K562 (cell line): ENCODE data around the gene MAN1A1. TPM values are rescaled to one million over a fixed set of nuclear protein-coding genes. Genes with fewer than 3 reads are reported as not detected.

Source experiments
- ATAC-seq: fragments of 200-7000 bp; cut with Tn5 transposase; 3 replicates; pipeline ENCODE4 v1.9.1; 2020; ENCODE audit warnings: moderate library complexity
- BruUV-seq: library from RNA; stranded (reverse); fragments of 400-500 nt; replicated peaks from 2 replicates; lab custom pipeline; 2021; lab: Mats Ljungman, UMichigan
- CTCF ChIA-PET: fragments of 300-600 bp; formaldehyde crosslinking; extraction: SDS; loops from one replicate; lab custom pipeline; 2021; ENCODE audit warnings: low intra/inter-chr PET ratio; lab: Yijun Ruan, JAX
- POLR2A ChIA-PET: fragments of 300-600, 350-650 bp; sonication (Branson Sonifier 250); formaldehyde crosslinking; extraction: SDS; loops from one replicate; lab custom pipeline; 2021; ENCODE audit warnings: antibody characterized with exemption, inconsistent platforms; lab: Yijun Ruan, JAX
- DNase-seq, 4 experiments: peaks; one replicate each; pipeline versions ENCODE4 v3.0.0 to v3.0.0-alpha.2; 2011 to 2018; ENCODE audit warnings: low spot score in 3 of 4, mixed read lengths in 3 of 4; ENCODE audit errors: extremely low read depth in 1 of 4
- FAIRE-seq: peaks from 2 replicates; lab custom pipeline; 2011; peaks lifted over from hg19 to GRCh38; lab: Jason Lieb, UNC
- H2AFZ ChIP-seq: 2 replicates; pipeline ENCODE4 v1.6.0; 2011; ENCODE audit warnings: low read depth, low read length, control low read depth, inconsistent platforms
- H3K27ac ChIP-seq: fragments of 200-600 bp; 3 replicates; pipeline ENCODE4 v1.8.0; 2011; ENCODE audit warnings: low read depth, mild to moderate bottlenecking, control low read depth, inconsistent platforms, low read length, moderate library complexity, mixed read lengths; ENCODE audit errors: extremely low read depth
- H3K27me3 ChIP-seq, 2 experiments: fragments of 300-600 bp in 1 of 2; 2 replicates in 1 of 2; 3 replicates in 1 of 2; pipeline versions ENCODE4 v1.6.0 to v1.8.0; 2011; ENCODE audit warnings: inconsistent platforms in 2 of 2, low read length in 2 of 2, mild to moderate bottlenecking in 1 of 2, mixed read lengths in 1 of 2, moderate library complexity in 1 of 2; ENCODE audit not compliant: control insufficient read depth in 2 of 2, insufficient read depth in 2 of 2
- H3K36me3 ChIP-seq: fragments of 300-600 bp; 3 replicates; pipeline ENCODE4 v1.8.0; 2011; ENCODE audit warnings: mild to moderate bottlenecking, low read length, inconsistent platforms; ENCODE audit not compliant: control insufficient read depth, insufficient read depth
- H3K4me1 ChIP-seq, 2 experiments: fragments of 200-600 bp in 1 of 2; replicated peaks in 1 of 2; 2 replicates in 1 of 2; 3 replicates in 1 of 2; pipeline versions ENCODE4 v1.5.1 to v1.8.0; 2011; ENCODE audit warnings: inconsistent platforms in 2 of 2, low read length in 2 of 2, mild to moderate bottlenecking in 1 of 2, mixed read lengths in 1 of 2, moderate library complexity in 1 of 2; ENCODE audit not compliant: control insufficient read depth in 2 of 2, insufficient read depth in 2 of 2
- H3K4me2 ChIP-seq: 2 replicates; pipeline ENCODE4 v1.6.1; 2011; ENCODE audit warnings: low read length, control low read depth, inconsistent platforms, mixed read lengths; ENCODE audit not compliant: insufficient read depth
- H3K4me3 ChIP-seq: fragments of 200-600 bp; sonication (generic), shearing (Covaris generic); 2 replicates; pipeline ENCODE4 v1.5.1; 2016; ENCODE audit warnings: control low read depth, inconsistent platforms
- H3K79me2 ChIP-seq: fragments of 200-600 bp; 3 replicates; pipeline ENCODE4 v1.8.0; 2011; ENCODE audit warnings: low read length, inconsistent platforms; ENCODE audit not compliant: control insufficient read depth, insufficient read depth
- H3K9ac ChIP-seq, 2 experiments: 2 replicates each; pipeline versions ENCODE4 v1.6.0 to v1.6.1; 2011; ENCODE audit warnings: low read depth in 2 of 2, low read length in 2 of 2, control low read depth in 1 of 2, inconsistent platforms in 1 of 2, mild to moderate bottlenecking in 1 of 2, mixed read lengths in 1 of 2; ENCODE audit not compliant: insufficient read depth in 1 of 2
- H3K9me1 ChIP-seq: one replicate; pipeline ENCODE4 v1.6.0; 2011; ENCODE audit warnings: inconsistent platforms, mild to moderate bottlenecking, low read length, moderate library complexity; ENCODE audit not compliant: control insufficient read depth, insufficient read depth
- H3K9me3 ChIP-seq: replicated peaks from 2 replicates; pipeline ENCODE4 v1.5.1; 2011; ENCODE audit warnings: low read depth, low read length, inconsistent platforms; ENCODE audit not compliant: control insufficient read depth, insufficient read depth
- H4K20me1 ChIP-seq: replicated peaks from 2 replicates; pipeline ENCODE4 v1.6.1; 2011; ENCODE audit warnings: low read length, inconsistent platforms, mixed read lengths; ENCODE audit not compliant: control insufficient read depth, insufficient read depth
- CBFA2T3 ChIP-seq: fragments of 450-650 bp; IDR thresholded peaks from 2 replicates; pipeline ENCODE4 v1.6.1; 2017
- CHCHD3 ChIP-seq: fragments of 250-450 bp; sonication (Bioruptor Pico); IDR thresholded peaks from 2 replicates; pipeline ENCODE4 v2.1.2; 2022; ENCODE audit warnings: mild to moderate bottlenecking
- PHB2 ChIP-seq: fragments of 450-650 bp; IDR thresholded peaks from 2 replicates; pipeline ENCODE4 v1.6.1; 2017; ENCODE audit warnings: low read depth
- RB1 ChIP-seq: fragments of 450-650 bp; IDR thresholded peaks from 2 replicates; pipeline ENCODE4 v1.6.1; 2017; ENCODE audit warnings: low read depth, mild to moderate bottlenecking
- ZNF23 ChIP-seq: fragments of 250-450 bp; sonication (Bioruptor Pico); IDR thresholded peaks from 2 replicates; pipeline ENCODE4 v1.4.0; 2020; ENCODE audit warnings: mild to moderate bottlenecking
- WGBS: fragments of 100-300 bp; shearing (Covaris generic); methylation state at CpG from one replicate; pipeline ENCODE4 v1.1.6; 2016; ENCODE audit warnings: low coverage, mixed read lengths; ENCODE audit not compliant: insufficient coverage; ENCODE audit errors: missing lambda C conversion rate; 5-methylcytosine and 5-hydroxymethylcytosine counted together
- in situ Hi-C: fragments of 300-500 bp; cut with MboI; formaldehyde crosslinking; loops from 4 replicates; pipeline ENCODE4 v1.15.0; 2018; ENCODE audit warnings: inconsistent platforms, mixed read lengths
- intact Hi-C: fragments of 100-400 bp; cut with micrococcal nuclease; formaldehyde crosslinking; loops from 2 replicates; pipeline ENCODE4 v1.14.2; 2022
- polyA plus RNA-seq, 8 experiments: library from polyadenylated mRNA; depleted of rRNA in 4 of 8; stranded (reverse) in 5 of 8; unstranded in 3 of 8; fragments of >200 nt; fragmentation: Nextera tagmentation in 2 of 8; fragmentation: Illumina TruSeq in 1 of 8; extraction: Ambion mirVana in 2 of 8; extraction: Trizol in 1 of 8; gene quantifications; 2 replicates each; pipeline versions ENCODE4 v1.2.1 to v1.2.3, GENCODE V29; 2011 to 2014; ENCODE audit warnings: inconsistent platforms in 1 of 8, missing spikeins in 1 of 8
- total RNA-seq, 7 experiments: library from RNA; depleted of rRNA in 6 of 7; stranded (reverse); fragments of >200 nt in 6 of 7; fragmentation: Illumina TruSeq in 2 of 7; extraction: Trizol in 2 of 7; gene quantifications; 2 replicates each; pipeline versions ENCODE4 v1.2.1 to v1.2.3, GENCODE V29; 2011 to 2021; ENCODE audit warnings: low replicate concordance in 1 of 7
- TF ChIP-seq, protein P1 (sequence below): fragments of 250-450 bp; sonication (Bioruptor Pico); IDR thresholded peaks from 2 replicates; pipeline ENCODE4 v1.8.0; 2021; ENCODE audit warnings: borderline replicate concordance, mild to moderate bottlenecking, moderate library complexity; ENCODE audit not compliant: poor library complexity, severe bottlenecking
- TF ChIP-seq, protein P2 (sequence below): fragments of 450-650 bp; IDR thresholded peaks from 2 replicates; pipeline ENCODE4 v1.6.1; 2016; ENCODE audit warnings: borderline replicate concordance

Gene MAN1A1
- total and polyA plus RNA-seq, 9 of the 15 experiments (the other 6 are each of a cell fraction or from before 2014, with no cell fraction given): 24.5 to 78.4 (median 59.7) TPM

DNA sequence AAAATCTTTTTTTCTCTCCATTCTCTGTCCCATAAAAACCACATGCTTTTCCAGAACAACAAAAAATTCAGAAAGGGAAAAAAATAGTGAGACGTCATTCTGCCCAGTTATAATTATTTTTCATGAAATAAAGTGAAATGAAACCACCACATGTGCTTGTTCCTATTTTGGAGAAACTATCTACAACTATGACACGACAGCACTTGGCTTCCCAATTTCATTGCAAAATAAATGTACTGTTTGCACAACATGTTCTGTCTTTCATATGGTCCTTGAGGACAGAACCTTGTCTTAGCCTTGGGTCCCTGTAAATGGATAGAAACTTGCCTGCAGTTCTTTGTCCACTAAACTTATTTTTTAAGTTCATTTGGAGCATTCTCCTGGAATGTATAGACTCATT, 5.6 kb upstream of the MAN1A1 start:
- DNase-seq: no peak
- Histone ChIP-seq H3K27ac (no peak overlapping the region), H3K9me3 (no peaks in the 10 kb centered on the region), H3K79me2 (peaks cover 46% of the 10 kb centered on the region), H4K20me1 (no peaks in the 10 kb centered on the region), H3K4me2 (no peak overlapping the region), H3K9ac (no peak overlapping the region), H3K4me1 (peaks cover 0 to 5% of the 10 kb centered on the region in 2 experiments; a peak in 2 of 5 replicates), H3K4me3 (no peak overlapping the region), H3K27me3 (no peaks in the 10 kb centered on the region), H2AFZ (no peak overlapping the region), H3K9me1 (no peaks in the 10 kb centered on the region), H3K36me3 (no peaks in the 10 kb centered on the region)
- no TSS peak for BruUV-seq
- in situ Hi-C loops (no loop called here), intact Hi-C loops (loop anchor here (10.0 kb wide), 2 partner anchors 120 to 510 kb away; no protein-coding TSS in a partner anchor)
- no peak for ATAC-seq
- TF ChIP-seq PHB2: no peak
- TF ChIP-seq, protein P1, sequence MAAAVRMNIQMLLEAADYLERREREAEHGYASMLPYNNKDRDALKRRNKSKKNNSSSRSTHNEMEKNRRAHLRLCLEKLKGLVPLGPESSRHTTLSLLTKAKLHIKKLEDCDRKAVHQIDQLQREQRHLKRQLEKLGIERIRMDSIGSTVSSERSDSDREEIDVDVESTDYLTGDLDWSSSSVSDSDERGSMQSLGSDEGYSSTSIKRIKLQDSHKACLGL (CRISPR knock-in tag): no peak
- no peak for TF ChIP-seq ZNF23 (CRISPR knock-in tag)
- ChIA-PET POLR2A (no interaction called here), CTCF (no interaction called here)
- WGBS: 65% methylated on average over 2 of the region's 2 CpGs
- FAIRE-seq: no peak

DNA sequence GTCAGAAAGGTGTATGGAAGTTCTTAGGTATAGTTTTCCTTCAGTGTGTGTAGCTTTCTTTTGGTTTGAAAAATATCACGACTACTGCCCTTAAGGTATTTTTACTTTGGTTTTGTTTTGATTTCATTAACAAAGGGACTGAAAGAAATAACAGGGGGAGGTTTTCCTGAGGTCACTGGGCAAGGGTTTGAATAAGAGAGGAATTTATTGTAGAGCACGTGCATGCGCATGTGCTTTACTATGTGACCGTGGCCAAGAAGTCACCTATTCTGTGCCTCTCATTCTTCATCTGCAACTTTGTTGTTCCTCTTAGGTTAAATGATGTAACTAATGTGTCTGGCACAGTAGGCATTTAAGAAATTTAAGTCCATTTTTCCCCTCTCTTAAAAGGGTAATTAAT, 4.1 kb upstream of the MAN1A1 start:
- DNase-seq: no peak
- Histone ChIP-seq H3K4me2 (no peak overlapping the region), H3K4me1 (peaks cover 5 to 12% of the 10 kb centered on the region in 2 experiments; a peak in 2 of 5 replicates), H3K4me3 (no peak overlapping the region), H3K9me1 (no peaks in the 10 kb centered on the region), H4K20me1 (no peaks in the 10 kb centered on the region), H3K27ac (no peak overlapping the region), H3K79me2 (peaks cover 59% of the 10 kb centered on the region), H2AFZ (no peak overlapping the region), H3K9me3 (no peaks in the 10 kb centered on the region), H3K27me3 (no peaks in the 10 kb centered on the region), H3K9ac (no peak overlapping the region), H3K36me3 (no peaks in the 10 kb centered on the region)
- ChIA-PET POLR2A (no interaction called here), CTCF (no interaction called here)
- no peak for ATAC-seq
- BruUV-seq: no TSS peak
- no peak for FAIRE-seq
- intact Hi-C loops: loop anchor here (5.0 to 10.0 kb wide), 6 partner anchors 84 to 624 kb away; no protein-coding TSS in a partner anchor
- WGBS: 75% methylated on average over 4 of the region's 4 CpGs
- in situ Hi-C loops: no loop called here
- TF ChIP-seq CBFA2T3 (no peak), RB1 (no peak), CHCHD3 (CRISPR knock-in tag) (no peak)
- TF ChIP-seq, protein P2, sequence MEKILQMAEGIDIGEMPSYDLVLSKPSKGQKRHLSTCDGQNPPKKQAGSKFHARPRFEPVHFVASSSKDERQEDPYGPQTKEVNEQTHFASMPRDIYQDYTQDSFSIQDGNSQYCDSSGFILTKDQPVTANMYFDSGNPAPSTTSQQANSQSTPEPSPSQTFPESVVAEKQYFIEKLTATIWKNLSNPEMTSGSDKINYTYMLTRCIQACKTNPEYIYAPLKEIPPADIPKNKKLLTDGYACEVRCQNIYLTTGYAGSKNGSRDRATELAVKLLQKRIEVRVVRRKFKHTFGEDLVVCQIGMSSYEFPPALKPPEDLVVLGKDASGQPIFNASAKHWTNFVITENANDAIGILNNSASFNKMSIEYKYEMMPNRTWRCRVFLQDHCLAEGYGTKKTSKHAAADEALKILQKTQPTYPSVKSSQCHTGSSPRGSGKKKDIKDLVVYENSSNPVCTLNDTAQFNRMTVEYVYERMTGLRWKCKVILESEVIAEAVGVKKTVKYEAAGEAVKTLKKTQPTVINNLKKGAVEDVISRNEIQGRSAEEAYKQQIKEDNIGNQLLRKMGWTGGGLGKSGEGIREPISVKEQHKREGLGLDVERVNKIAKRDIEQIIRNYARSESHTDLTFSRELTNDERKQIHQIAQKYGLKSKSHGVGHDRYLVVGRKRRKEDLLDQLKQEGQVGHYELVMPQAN: no peak
- TF ChIP-seq, all 486 proteins: peak for 0
